ENCODE data around the gene ELAVL1. TPM values are rescaled to one million over a fixed set of nuclear protein-coding genes. Genes with fewer than 3 reads are reported as not detected.
A peak's percentile ranks its signal among the peaks of the same experiment; 100 is the strongest.

ELAVL1 gene
- total RNA-seq, 8 experiments from 2014 or later, result 22.4 to 86.2 (median 31.9) TPM

- H3K4me1 ChIP-seq (replicated peaks in 1 of 2), result peaks cover 0 to 9% of the 10 kb centered on the region in 2 donors
- in situ Hi-C loops (cut with MboI; ENCODE audit: low pct_unique_long_range_greater_than_20kb in 2 of 9, low sequenced_read_pairs in 9 of 9, unreplicated experiment in 9 of 9), result no loop called here
- ATAC-seq (replicated peaks in 6 of 8), result no peak
- no CpG with 5 or more reads among the region's 13 CpGs for WGBS, 10 experiments
- no peak overlapping the region for H3K4me3 ChIP-seq
- H3K27ac ChIP-seq, result no peak overlapping the region
These were observed 25.3 kb downstream of the ELAVL1 start for GRCh38 chr19:7980168-7980567.

GRCh38 chr19:7979559-7979958 is 25.9 kb downstream of the ELAVL1 start:
- ATAC-seq (replicated peaks in 6 of 8), result no peak
- H3K4me1 ChIP-seq (replicated peaks in 1 of 2), result peaks cover 0 to 9% of the 10 kb centered on the region in 2 donors
- in situ Hi-C loops (cut with MboI; ENCODE audit: low pct_unique_long_range_greater_than_20kb in 2 of 9, low sequenced_read_pairs in 9 of 9, unreplicated experiment in 9 of 9), result no loop called here
- no peak overlapping the region for H3K4me3 ChIP-seq
- WGBS, 10 experiments, result 90 to 100% (median 93%) methylated on average over 1 to 8 of the region's 8 CpGs; no CpG with 5 or more reads in 7 of the 10 experiments
- no peak overlapping the region for H3K27ac ChIP-seq

GRCh38 chr19:7979011-7979410 is 26.4 kb downstream of the ELAVL1 start:
- 80 to 96% (median 85%) methylated on average over 1 to 9 of the region's 10 CpGs; no CpG with 5 or more reads in 6 of the 10 experiments for WGBS, 10 experiments
- Histone ChIP-seq H3K4me3 (no peak overlapping the region), H3K4me1 (replicated peaks in 1 of 2) (peaks cover 0 to 9% of the 10 kb centered on the region in 2 donors), H3K27ac (no peak overlapping the region)
- in situ Hi-C loops (cut with MboI; ENCODE audit: low pct_unique_long_range_greater_than_20kb in 2 of 9, low sequenced_read_pairs in 9 of 9, unreplicated experiment in 9 of 9), result no loop called here
- ATAC-seq (replicated peaks in 6 of 8), result no peak

- ATAC-seq (replicated peaks in 6 of 8), result peak in 4 of 8 experiments; percentile 60 to 85 (median 74)
- WGBS, 10 experiments, result 43 to 60% methylated on average over 3 to 5 of the region's 12 CpGs; no CpG with 5 or more reads in 8 of the 10 experiments
- Histone ChIP-seq H3K4me1 (replicated peaks in 1 of 2) (peaks cover 0 to 9% of the 10 kb centered on the region in 2 donors), H3K4me3 (no peak overlapping the region), H3K27ac (peak overlapping the region in 1 of 2 donors; percentile 67)
- in situ Hi-C loops (cut with MboI; ENCODE audit: low pct_unique_long_range_greater_than_20kb in 2 of 9, low sequenced_read_pairs in 9 of 9, unreplicated experiment in 9 of 9), result no loop called here
These were observed 27.1 kb downstream of the ELAVL1 start for GRCh38 chr19:7978179-7978825.

GRCh38 chr19:7977723-7978040 is 27.8 kb downstream of the ELAVL1 start:
- H3K4me1 ChIP-seq (replicated peaks in 1 of 2), result peaks cover 0 to 9% of the 10 kb centered on the region in 2 donors
- peak in 3 of 8 experiments; percentile 13 to 15 (median 15) for ATAC-seq (replicated peaks in 6 of 8)
- 100% methylated on average over 2 of the region's 6 CpGs; no CpG with 5 or more reads in 9 of the 10 experiments for WGBS, 10 experiments
- H3K27ac ChIP-seq, result peak overlapping the region in 1 of 2 donors; percentile 67
- in situ Hi-C loops (cut with MboI; ENCODE audit: low pct_unique_long_range_greater_than_20kb in 2 of 9, low sequenced_read_pairs in 9 of 9, unreplicated experiment in 9 of 9), result no loop called here
- no peak overlapping the region for H3K4me3 ChIP-seq

- no peak overlapping the region for H3K27ac ChIP-seq
- peaks cover 0 to 9% of the 10 kb centered on the region in 2 donors for H3K4me1 ChIP-seq (replicated peaks in 1 of 2)
- no peak overlapping the region for H3K4me3 ChIP-seq
- ATAC-seq (replicated peaks in 6 of 8), result no peak
- WGBS, 10 experiments, result 87 to 100% (median 95%) methylated on average over 1 to 9 of the region's 15 CpGs; no CpG with 5 or more reads in 4 of the 10 experiments
- in situ Hi-C loops (cut with MboI; ENCODE audit: low pct_unique_long_range_greater_than_20kb in 2 of 9, low sequenced_read_pairs in 9 of 9, unreplicated experiment in 9 of 9), result no loop called here
These were observed 28.3 kb downstream of the ELAVL1 start for GRCh38 chr19:7977021-7977722.

GRCh38 chr19:7976461-7976860 is 29.0 kb downstream of the ELAVL1 start:
- Histone ChIP-seq H3K4me3 (no peak overlapping the region), H3K4me1 (replicated peaks in 1 of 2) (peaks cover 0 to 9% of the 10 kb centered on the region in 2 donors), H3K27ac (no peak overlapping the region)
- 73 to 100% (median 95%) methylated on average over 1 to 4 of the region's 4 CpGs; no CpG with 5 or more reads in 1 of the 10 experiments for WGBS, 10 experiments
- ATAC-seq (replicated peaks in 6 of 8), result no peak
- in situ Hi-C loops (cut with MboI; ENCODE audit: low pct_unique_long_range_greater_than_20kb in 2 of 9, low sequenced_read_pairs in 9 of 9, unreplicated experiment in 9 of 9), result no loop called here

GRCh38 chr19:7975037-7975436 is 30.4 kb downstream of the ELAVL1 start:
- in situ Hi-C loops (cut with MboI; ENCODE audit: low pct_unique_long_range_greater_than_20kb in 2 of 9, low sequenced_read_pairs in 9 of 9, unreplicated experiment in 9 of 9), result no loop called here
- 80 to 100% (median 92%) methylated on average over 1 to 3 of the region's 7 CpGs; no CpG with 5 or more reads in 4 of the 10 experiments for WGBS, 10 experiments
- ATAC-seq (replicated peaks in 6 of 8), result no peak

GRCh38 chr19:7973883-7974282 is 31.6 kb downstream of the ELAVL1 start:
- Histone ChIP-seq H3K4me3 (no peak overlapping the region), H3K4me1 (replicated peaks in 1 of 2) (peaks cover 5 to 14% of the 10 kb centered on the region in 2 donors), H3K27ac (no peak overlapping the region)
- no peak for ATAC-seq (replicated peaks in 6 of 8)
- in situ Hi-C loops (cut with MboI; ENCODE audit: low pct_unique_long_range_greater_than_20kb in 2 of 9, low sequenced_read_pairs in 9 of 9, unreplicated experiment in 9 of 9), result loop anchor here in 1 of 9 experiments (25.0 kb wide), 1 partner anchor 263 kb away; no protein-coding TSS in a partner anchor
- 83 to 100% (median 99%) methylated on average over 1 to 6 of the region's 12 CpGs; no CpG with 5 or more reads in 6 of the 10 experiments for WGBS, 10 experiments

More at GRCh38 chr19:7975037-7975436, 30.4 kb downstream of the ELAVL1 start:
- H3K4me3 ChIP-seq, result no peak overlapping the region
- peaks cover 0 to 9% of the 10 kb centered on the region in 2 donors for H3K4me1 ChIP-seq (replicated peaks in 1 of 2)
- H3K27ac ChIP-seq, result no peak overlapping the region

- no peak for ATAC-seq (replicated peaks in 6 of 8)
These were observed 33.6 kb downstream of the ELAVL1 start for GRCh38 chr19:7971553-7972520.

GRCh38 chr19:7970716-7971448 is 34.6 kb downstream of the ELAVL1 start:
- in situ Hi-C loops (cut with MboI; ENCODE audit: low pct_unique_long_range_greater_than_20kb in 2 of 9, low sequenced_read_pairs in 9 of 9, unreplicated experiment in 9 of 9), result loop anchor here in 1 of 9 experiments (25.0 kb wide), 1 partner anchor 266 kb away; no protein-coding TSS in a partner anchor
- H3K4me1 ChIP-seq (replicated peaks in 1 of 2), result peaks cover 5% of the 10 kb centered on the region in 2 donors
- no peak overlapping the region for H3K4me3 ChIP-seq
- H3K27ac ChIP-seq, result no peak overlapping the region
- 70 to 100% (median 78%) methylated on average over 2 to 6 of the region's 12 CpGs; no CpG with 5 or more reads in 6 of the 10 experiments for WGBS, 10 experiments
- peak in 7 of 8 experiments; percentile 9 to 80 (median 31) for ATAC-seq (replicated peaks in 6 of 8)

More at GRCh38 chr19:7971553-7972520, 33.6 kb downstream of the ELAVL1 start:
- Histone ChIP-seq H3K4me3 (no peak overlapping the region), H3K4me1 (replicated peaks in 1 of 2) (peaks cover 5% of the 10 kb centered on the region in 2 donors), H3K27ac (no peak overlapping the region)
- in situ Hi-C loops (cut with MboI; ENCODE audit: low pct_unique_long_range_greater_than_20kb in 2 of 9, low sequenced_read_pairs in 9 of 9, unreplicated experiment in 9 of 9), result loop anchor here in 1 of 9 experiments (25.0 kb wide), 1 partner anchor 265 kb away; no protein-coding TSS in a partner anchor
- 89 to 100% (median 92%) methylated on average over 1 to 4 of the region's 35 CpGs; no CpG with 5 or more reads in 4 of the 10 experiments for WGBS, 10 experiments

GRCh38 chr19:7969555-7969939 is 35.9 kb downstream of the ELAVL1 start:
- in situ Hi-C loops (cut with MboI; ENCODE audit: low pct_unique_long_range_greater_than_20kb in 2 of 9, low sequenced_read_pairs in 9 of 9, unreplicated experiment in 9 of 9), result loop anchor here in 1 of 9 experiments (25.0 kb wide), 1 partner anchor 268 kb away; no protein-coding TSS in a partner anchor
- peak in 3 of 8 experiments; percentile 65 to 78 (median 72) for ATAC-seq (replicated peaks in 6 of 8)
- 11 to 98% (median 43%) methylated on average over 1 to 11 of the region's 11 CpGs for WGBS, 10 experiments
- Histone ChIP-seq H3K27ac (peak overlapping the region; percentile 42 to 61), H3K4me3 (no peak overlapping the region), H3K4me1 (replicated peaks in 1 of 2) (peaks cover 5% of the 10 kb centered on the region in 2 donors)
